BE2C (cell line): ENCODE measurements around the gene DOCK6.

ENCODE experiments used
- DNase-seq: peaks from one replicate; pipeline ENCODE4 v3.0.0-alpha.2; 2020
- H3K27me3 ChIP-seq: fragments of 250-450 bp; sonication (Bioruptor Pico); 2 replicates; pipeline ENCODE4 v1.5.1; 2020; ENCODE audit warnings: mild to moderate bottlenecking
- H3K36me3 ChIP-seq: fragments of 250-450 bp; sonication (Bioruptor Pico); 2 replicates; pipeline ENCODE4 v1.5.1; 2020; ENCODE audit warnings: mild to moderate bottlenecking
- H3K4me1 ChIP-seq: fragments of 250-450 bp; sonication (Bioruptor Pico); 2 replicates; pipeline ENCODE4 v1.5.1; 2020
- H3K4me3 ChIP-seq: 2 replicates; pipeline ENCODE4 v1.5.1; 2011; ENCODE audit warnings: low read depth, low read length
- H3K9me3 ChIP-seq: fragments of 250-450 bp; sonication (Bioruptor Pico); 2 replicates; pipeline ENCODE4 v1.5.1; 2020
- CTCF ChIP-seq: IDR thresholded peaks from 2 replicates; pipeline ENCODE4 v1.5.1; 2012; ENCODE audit warnings: mild to moderate bottlenecking, low read depth, low read length

Gene DOCK6

GRCh38 chr19:11176466-11177193, 85.7 kb downstream of the DOCK6 start:
- no peak for DNase-seq
- Histone ChIP-seq H3K4me3 (no peak overlapping the region), H3K4me1 (no peaks in the 10 kb centered on the region), H3K36me3 (no peaks in the 10 kb centered on the region; the same call in 1 of the 2 replicates), H3K27me3 (no peaks in the 10 kb centered on the region), H3K9me3 (no peaks in the 10 kb centered on the region)
- TF ChIP-seq CTCF: no peak

GRCh38 chr19:11175920-11176319, 86.4 kb downstream of the DOCK6 start:
- Histone ChIP-seq H3K9me3 (no peaks in the 10 kb centered on the region), H3K4me1 (no peaks in the 10 kb centered on the region), H3K27me3 (no peaks in the 10 kb centered on the region), H3K4me3 (no peak overlapping the region), H3K36me3 (no peaks in the 10 kb centered on the region; the same call in 1 of the 2 replicates)
- no peak for TF ChIP-seq CTCF
- no peak for DNase-seq

GRCh38 chr19:11174336-11174735, 88.0 kb downstream of the DOCK6 start:
- H3K4me3 ChIP-seq: no peak overlapping the region
- no peaks in the 10 kb centered on the region for H3K9me3 ChIP-seq
- DNase-seq: no peak
- H3K4me1 ChIP-seq: no peaks in the 10 kb centered on the region
- H3K27me3 ChIP-seq: no peaks in the 10 kb centered on the region
- H3K36me3 ChIP-seq: peaks cover 10% of the 10 kb centered on the region
- no peak for TF ChIP-seq CTCF

- H3K36me3 ChIP-seq: peaks cover 10% of the 10 kb centered on the region
- no peak for TF ChIP-seq CTCF
- no peak for DNase-seq
Measured at GRCh38 chr19:11173516-11174155, 88.7 kb downstream of the DOCK6 start.

GRCh38 chr19:11172576-11172975, 89.7 kb downstream of the DOCK6 start:
- Histone ChIP-seq H3K36me3 (peaks cover 10% of the 10 kb centered on the region), H3K27me3 (no peaks in the 10 kb centered on the region), H3K4me1 (no peaks in the 10 kb centered on the region), H3K9me3 (no peaks in the 10 kb centered on the region), H3K4me3 (no peak overlapping the region)
- TF ChIP-seq CTCF: no peak
- DNase-seq: no peak

More at GRCh38 chr19:11173516-11174155, 88.7 kb downstream of the DOCK6 start:
- no peaks in the 10 kb centered on the region for H3K9me3 ChIP-seq
- no peak overlapping the region for H3K4me3 ChIP-seq
- H3K4me1 ChIP-seq: no peaks in the 10 kb centered on the region
- H3K27me3 ChIP-seq: no peaks in the 10 kb centered on the region

GRCh38 chr19:11171144-11171543, 91.2 kb downstream of the DOCK6 start:
- H3K36me3 ChIP-seq: peaks cover 10% of the 10 kb centered on the region

More at GRCh38 chr19:11171144-11171543, 91.2 kb downstream of the DOCK6 start:
- no peak for DNase-seq
- H3K4me1 ChIP-seq: no peaks in the 10 kb centered on the region
- H3K4me3 ChIP-seq: no peak overlapping the region
- no peak for TF ChIP-seq CTCF
- H3K27me3 ChIP-seq: no peaks in the 10 kb centered on the region
- no peaks in the 10 kb centered on the region for H3K9me3 ChIP-seq
